Peyer's patch (tissue), 4 donors: Measurements from ENCODE around the gene C1orf167.

Experiments used
- POLR2A ChIP-seq, 2 donors: fragments of 450-650 bp; IDR thresholded peaks; one replicate each; pipeline ENCODE4 v1.5.1; 2017; ENCODE audit warnings: antibody characterized with exemption in 2 of 2, mild to moderate bottlenecking in 2 of 2, moderate library complexity in 2 of 2
- TF ChIP-seq, protein P1 (sequence below), 6 experiments: fragments of 450-650 bp in 4 of 6; fragments of 200-600 bp in 2 of 6; sonication (generic) in 1 of 6; IDR thresholded peaks; one replicate each; pipeline ENCODE4 v1.5.1; 2017 to 2019; ENCODE audit warnings: antibody characterized with exemption in 6 of 6, mild to moderate bottlenecking in 3 of 6, moderate library complexity in 1 of 6

DNA sequence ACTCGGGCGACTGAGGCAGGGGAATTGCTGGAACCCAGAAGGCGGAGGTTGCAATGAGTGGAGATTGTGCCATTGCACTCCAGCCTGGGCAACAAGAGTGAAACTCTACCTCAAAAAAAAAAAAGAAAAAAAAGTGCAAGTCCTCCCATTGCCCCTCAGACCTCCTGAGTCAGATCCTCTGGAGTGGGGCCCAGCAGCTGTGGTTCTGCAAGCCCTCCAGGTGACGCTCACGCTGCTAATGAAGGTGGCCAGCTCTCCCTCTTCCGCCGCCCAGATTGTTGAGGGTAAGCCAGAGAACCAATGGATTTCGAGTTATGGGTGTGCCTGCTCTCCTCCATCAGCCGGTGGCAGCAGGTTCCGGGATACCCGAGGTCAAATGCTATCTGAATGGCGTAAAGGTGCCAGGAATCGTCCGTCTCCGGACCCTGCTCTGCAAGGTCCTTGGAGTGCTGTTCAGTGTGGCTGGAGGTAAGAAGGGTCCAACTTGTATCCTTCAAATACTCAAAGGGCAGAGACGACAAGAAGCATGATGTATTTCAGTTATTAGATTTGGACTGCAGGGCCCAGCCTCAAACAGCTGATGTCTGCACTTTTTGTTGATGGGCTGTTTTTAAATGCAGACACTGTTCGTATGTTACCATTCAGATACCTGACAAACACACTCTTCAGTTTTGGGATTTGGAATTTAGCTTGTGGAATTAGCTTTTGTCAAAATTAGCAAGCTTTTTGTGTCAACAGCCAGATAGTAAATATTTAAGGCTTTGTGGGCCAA lies 61.6 kb downstream of the C1orf167 start:
- TF ChIP-seq, protein P1, sequence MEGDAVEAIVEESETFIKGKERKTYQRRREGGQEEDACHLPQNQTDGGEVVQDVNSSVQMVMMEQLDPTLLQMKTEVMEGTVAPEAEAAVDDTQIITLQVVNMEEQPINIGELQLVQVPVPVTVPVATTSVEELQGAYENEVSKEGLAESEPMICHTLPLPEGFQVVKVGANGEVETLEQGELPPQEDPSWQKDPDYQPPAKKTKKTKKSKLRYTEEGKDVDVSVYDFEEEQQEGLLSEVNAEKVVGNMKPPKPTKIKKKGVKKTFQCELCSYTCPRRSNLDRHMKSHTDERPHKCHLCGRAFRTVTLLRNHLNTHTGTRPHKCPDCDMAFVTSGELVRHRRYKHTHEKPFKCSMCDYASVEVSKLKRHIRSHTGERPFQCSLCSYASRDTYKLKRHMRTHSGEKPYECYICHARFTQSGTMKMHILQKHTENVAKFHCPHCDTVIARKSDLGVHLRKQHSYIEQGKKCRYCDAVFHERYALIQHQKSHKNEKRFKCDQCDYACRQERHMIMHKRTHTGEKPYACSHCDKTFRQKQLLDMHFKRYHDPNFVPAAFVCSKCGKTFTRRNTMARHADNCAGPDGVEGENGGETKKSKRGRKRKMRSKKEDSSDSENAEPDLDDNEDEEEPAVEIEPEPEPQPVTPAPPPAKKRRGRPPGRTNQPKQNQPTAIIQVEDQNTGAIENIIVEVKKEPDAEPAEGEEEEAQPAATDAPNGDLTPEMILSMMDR (IDR thresholded peaks at IDR 0.05): no peak
- TF ChIP-seq POLR2A (IDR thresholded peaks at IDR 0.05): no peak
